GM21515 (cell line): ENCODE data around the gene PRSS33.

Source experiments
- ATAC-seq: cut with Tn5 transposase; IDR thresholded peaks from one replicate; pipeline ENCODE4 v1.9.1; 2021; ENCODE audit not compliant: unreplicated experiment

The PRSS33 gene

DNA sequence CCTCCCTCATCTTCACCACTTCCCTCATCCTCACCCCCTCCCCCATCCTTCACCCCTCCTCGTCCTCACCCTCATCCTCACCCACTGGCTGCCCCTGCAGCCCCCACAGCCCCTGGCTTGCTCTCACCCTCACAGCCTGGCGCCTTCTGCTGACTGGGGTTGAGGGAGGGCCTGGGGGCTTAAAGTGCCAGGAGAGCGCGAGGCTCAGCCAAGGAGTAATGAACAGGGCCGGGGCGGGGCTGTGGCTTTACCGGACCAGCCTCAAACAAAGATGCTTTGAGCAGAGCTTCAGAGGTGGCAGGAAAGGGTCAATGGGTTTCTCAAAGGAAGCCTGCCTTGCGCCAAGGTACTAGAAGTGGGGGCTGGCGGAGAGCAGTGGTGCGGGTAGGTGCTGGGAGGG, at the start of gene PRSS33:
Gene PRSS33, minus strand, starts transcription at position 155 of the 400 bp plus-strand sequence. CDS start 1,013 bp downstream, outside the sequence.
- ATAC-seq = no peak

DNA sequence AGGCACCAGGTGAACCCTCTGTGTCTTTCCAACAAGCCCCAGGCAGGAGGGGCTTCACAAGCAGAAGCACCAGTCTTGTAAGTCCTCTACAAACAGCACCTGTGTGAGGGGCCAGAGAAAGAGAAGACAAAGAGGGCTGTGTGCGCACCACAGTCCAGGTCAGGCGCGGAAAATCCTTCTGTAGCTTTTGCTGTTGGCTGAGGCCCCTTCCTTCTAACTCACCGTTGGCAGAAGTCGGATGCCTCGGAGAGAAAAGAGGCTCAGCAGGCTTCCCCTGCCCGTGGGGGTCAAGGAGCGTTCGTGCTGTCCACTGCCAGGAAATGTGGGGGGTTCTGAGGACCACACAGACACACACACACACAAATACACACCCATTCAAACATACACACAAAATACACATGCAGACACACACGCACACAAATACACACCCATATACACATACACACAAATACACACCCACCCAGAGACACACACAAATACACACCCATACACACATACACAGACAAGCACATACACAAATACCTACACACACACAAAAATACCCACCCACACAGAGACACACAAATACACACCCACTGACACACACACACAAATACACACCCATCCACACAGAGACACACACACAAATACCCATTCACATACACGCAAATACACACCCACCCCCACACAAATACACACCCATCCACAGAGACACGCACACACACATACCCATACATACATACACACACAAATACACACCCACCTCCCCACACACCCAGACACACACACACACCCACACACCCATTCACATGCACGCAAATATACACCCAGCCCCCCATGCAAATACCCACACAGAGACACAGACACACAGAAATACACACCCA, 49.5 kb upstream of the PRSS33 start:
- no peak for ATAC-seq

DNA sequence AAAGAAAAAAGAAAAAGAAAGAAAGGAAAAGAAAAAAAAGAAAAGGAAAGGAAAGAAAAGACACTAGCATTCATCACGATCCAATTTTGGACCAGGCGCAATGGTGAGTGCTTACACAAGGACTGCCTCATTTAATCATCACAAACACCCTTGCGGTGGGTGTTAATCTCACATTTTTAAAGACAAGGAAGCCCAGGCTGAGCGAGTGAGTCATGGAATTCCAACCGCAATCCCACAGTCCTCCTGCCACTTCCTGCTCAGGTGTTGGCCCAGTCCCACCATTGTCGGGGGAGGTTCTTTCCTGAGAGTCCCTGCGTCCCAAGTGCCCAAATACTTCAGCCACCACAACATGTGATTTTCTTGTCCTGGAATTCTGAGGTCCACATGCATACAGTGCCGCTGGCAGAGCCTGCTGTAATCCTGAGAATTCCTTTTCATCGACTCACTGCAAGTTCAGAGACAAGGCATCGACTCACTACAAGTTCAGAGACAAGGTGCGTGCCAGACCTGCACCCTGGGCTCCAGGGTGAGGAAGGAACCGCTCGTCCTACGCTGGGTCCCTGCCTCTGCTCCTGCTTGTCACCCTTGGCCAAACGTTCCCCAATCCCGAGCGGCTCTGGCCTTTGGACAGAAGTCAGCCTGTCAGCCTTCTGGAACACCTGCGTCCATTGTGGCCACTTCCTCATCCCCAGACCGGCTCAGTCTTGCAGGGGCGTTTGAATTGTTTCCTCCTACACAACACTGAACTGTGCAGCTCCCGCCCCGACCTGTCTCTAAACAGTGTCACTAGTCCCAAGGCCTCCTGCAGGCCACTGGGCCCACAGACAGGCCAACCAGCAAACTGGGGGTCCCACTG, 48.5 kb upstream of the PRSS33 start:
- ATAC-seq = no peak

GRCh38 chr16:2834968-2835367, 47.6 kb upstream of the PRSS33 start:
- no peak for ATAC-seq

GRCh38 chr16:2833776-2834175, 46.4 kb upstream of the PRSS33 start:
- ATAC-seq = no peak

- no peak for ATAC-seq
These were observed 43.8 kb upstream of the PRSS33 start for GRCh38 chr16:2831203-2831602.

DNA sequence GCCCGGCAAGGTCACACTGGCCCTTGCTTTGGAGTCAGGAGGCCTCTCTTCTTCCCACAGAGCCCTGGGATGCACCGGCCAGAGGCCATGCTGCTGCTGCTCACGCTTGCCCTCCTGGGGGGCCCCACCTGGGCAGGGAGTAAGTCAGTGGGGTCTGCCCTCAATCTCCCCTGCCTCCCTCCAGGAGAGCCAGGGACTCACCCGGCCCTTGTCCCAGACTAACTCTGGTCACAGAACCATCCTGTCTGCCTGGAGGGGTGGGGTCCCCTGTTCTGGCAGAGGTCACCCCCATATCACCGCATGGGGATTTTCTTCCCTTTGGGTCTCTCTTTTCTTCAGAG, 43.0 kb upstream of the PRSS33 start:
- no peak for ATAC-seq

GRCh38 chr16:2829501-2830354, 42.4 kb upstream of the PRSS33 start, which contains the start of gene ZG16B:
Gene ZG16B (plus strand): TSS chr16:2830303. CDS start chr16:2830442, 139 bp downstream.
- no peak for ATAC-seq

DNA sequence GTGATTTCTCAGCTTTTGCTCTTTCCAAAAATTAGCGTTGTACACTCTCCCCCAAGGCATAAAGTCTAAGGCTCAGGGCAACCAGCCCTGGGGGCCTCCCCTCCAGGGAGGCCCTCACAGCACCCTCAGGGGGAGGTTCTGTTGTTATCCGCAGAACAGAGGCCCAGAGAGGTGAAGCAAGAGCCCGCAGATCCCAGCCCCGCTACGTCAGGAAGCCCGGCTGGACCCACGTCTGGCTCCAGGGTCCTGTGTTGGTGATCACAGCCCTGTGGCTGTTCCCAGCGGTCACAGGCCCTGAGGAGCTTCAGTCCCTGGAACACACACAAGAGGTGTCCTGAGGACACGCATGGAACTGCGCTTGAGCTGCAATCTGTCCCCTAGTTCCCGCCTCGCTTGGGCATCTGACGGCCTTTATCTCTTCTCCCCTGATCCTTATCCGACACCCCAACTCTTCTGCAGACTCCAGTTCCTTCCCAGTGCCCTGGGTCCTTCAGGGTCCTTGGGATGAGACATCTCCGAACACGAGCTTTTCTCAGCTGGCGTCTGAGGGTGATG, 41.6 kb upstream of the PRSS33 start:
- ATAC-seq = no peak

DNA sequence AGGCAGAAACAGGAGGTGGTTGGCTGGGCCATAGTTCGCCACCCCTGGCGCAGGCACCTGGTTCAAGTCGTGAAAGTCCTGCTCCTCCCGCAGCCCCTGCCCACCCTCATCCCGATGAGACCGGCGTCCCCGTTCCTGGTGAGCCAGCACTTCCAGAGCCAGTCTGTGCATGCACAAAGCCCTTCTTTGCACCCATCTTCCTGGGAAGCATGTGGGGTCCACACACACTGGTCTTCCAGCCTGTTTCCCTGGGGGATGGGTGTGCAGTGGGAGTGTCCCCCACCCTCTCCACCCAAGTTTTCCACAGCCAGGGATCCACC, 41.1 kb upstream of the PRSS33 start:
- ATAC-seq = no peak

- ATAC-seq = no peak
These were observed 40.6 kb upstream of the PRSS33 start for GRCh38 chr16:2827831-2828520.

DNA sequence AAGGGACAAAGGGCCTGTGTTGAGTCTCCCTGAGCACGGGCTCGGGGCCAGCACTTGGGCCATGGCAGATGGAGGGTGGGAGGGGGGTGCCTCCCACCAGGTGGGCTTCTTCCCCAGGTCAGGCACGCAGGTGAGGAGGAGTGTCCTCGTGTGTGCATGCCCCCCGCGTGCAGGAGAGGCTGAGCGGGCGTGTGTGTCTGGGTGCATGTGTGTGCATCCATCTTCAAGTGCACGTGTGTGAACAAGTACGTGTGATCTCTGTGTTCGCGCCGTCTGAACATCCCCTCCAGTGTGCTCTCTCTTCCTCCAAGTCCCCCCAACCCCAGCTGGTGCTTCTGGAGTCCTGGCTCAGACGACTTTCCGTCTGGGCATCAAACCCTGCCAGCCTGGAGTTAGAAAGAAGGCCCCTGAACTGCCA, 40.0 kb upstream of the PRSS33 start:
- no peak for ATAC-seq

- ATAC-seq = no peak
These were observed 39.4 kb upstream of the PRSS33 start for GRCh38 chr16:2826591-2827373.

DNA sequence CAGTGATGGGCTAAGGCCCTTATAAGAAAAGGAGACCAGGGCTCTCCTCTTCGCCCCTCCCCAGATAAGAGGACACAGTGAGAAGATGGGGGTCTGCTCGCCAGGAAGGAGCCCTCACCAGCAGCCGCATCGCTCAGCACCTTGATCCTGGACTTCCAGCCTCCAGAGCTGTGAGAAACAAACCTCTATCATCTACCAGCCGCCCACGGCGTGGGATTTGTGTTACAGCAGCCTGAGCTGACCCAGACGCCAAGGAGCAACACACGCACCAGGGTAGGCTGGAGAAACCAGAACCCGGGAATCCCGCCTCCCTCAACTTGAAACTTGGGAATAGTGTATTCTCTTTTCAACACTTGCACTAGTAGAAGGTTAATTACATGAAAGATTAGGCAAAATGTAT, 38.5 kb upstream of the PRSS33 start:
- no peak for ATAC-seq

DNA sequence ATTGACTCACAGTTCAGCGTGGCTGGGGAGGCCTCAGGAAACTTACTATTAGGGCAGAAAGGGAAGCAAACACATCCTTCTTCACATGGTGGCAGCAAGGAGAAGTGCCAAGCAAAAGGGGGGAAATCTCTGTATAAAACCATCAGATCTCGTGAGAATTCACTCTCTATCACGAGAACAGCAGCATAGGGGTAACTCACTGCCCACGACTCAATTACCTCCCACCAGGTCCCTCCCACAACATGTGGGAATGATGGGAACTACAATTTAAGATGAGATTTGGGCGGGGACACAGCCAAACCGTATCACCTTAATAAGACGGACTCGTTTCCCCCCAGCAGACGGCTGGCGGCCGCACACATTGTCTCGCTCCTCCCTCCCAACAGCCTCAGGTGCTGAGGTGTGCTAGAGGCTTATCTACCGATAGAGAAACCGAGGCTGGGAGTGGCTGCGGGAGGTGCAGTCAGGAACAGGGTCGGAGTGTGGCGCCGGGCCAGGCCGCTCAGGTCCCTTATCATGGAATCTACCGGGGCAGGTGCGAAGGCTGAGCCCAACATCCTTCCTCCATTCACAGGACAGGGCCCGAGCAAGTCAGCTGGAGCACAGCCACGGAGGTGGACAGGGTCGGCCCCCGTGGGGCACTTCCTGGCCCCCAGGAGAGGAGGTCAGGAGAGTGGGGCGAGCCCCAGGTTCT, 37.8 kb upstream of the PRSS33 start:
- ATAC-seq = no peak

DNA sequence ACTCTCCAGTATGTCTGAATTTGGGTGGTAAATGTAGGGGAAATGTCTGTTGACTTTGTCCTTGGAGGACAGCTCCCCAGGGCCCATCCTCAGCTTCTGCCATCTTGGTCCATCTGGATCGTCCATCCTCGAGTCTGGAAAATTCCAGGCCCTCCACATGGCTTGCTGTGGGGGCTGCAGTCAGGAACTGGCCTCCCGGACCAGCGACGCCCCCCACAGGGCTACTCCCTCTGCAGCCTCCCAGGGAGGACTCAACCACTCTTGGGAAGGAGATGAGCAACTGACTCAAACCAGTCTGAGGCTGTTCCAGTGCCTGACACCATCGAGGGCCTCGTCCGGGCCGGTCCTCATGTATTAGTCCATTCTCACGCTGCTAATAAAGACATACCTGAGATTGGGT, 37.3 kb upstream of the PRSS33 start:
- ATAC-seq = no peak

GRCh38 chr16:2822496-2822895, 35.1 kb upstream of the PRSS33 start:
- ATAC-seq = no peak

GRCh38 chr16:2822158-2822495, 34.8 kb upstream of the PRSS33 start:
- ATAC-seq = no peak

- ATAC-seq = no peak
These were observed 34.3 kb upstream of the PRSS33 start for GRCh38 chr16:2821487-2822157.
